ENCODE data around the gene PRKX.

PRKX gene

DNA sequence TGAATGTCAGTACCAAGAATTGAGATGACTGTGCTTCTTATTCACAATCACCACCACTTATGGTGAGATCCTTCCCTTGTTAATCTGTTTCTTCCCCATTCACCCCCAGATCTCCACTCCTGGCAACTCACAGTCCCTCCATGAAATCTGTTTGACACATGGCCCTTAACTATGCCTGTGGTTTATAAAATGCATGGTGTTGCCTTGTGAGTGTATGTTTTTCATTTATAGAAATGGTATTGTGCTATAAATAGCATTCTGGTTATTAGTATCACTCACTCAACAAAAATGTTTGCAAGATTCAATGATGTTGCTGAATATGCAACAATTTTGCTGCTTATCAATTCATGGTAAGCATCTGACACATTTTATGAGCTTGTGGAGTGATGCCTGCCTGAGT lies 131.0 kb downstream of the PRKX start:
- Histone ChIP-seq H3K27ac (ENCODE audit: low read depth, low read length) (no peak overlapping the region), H2AFZ (ENCODE audit: low read depth, low read length, severe bottlenecking) (no peak overlapping the region), H3F3A (ENCODE audit: insufficient read depth) (no peaks in the 10 kb centered on the region), H3K9me2 (replicated peaks; ENCODE audit: insufficient read depth, low read length) (no peaks in the 10 kb centered on the region), H3K4me3 (ENCODE audit: insufficient read depth, low read length, poor library complexity, severe bottlenecking) (no peak overlapping the region), H3K27me3 (ENCODE audit: low read length) (no peaks in the 10 kb centered on the region), H3K4me2 (ENCODE audit: low read depth, low read length, poor library complexity, severe bottlenecking) (no peak overlapping the region), H3K9ac (ENCODE audit: low read length) (no peak overlapping the region), H3K36me3 (ENCODE audit: low read length) (no peaks in the 10 kb centered on the region), H4K20me1 (ENCODE audit: low read depth, low read length) (no peaks in the 10 kb centered on the region), H3K9me3 (ENCODE audit: insufficient read depth, low read length) (no peaks in the 10 kb centered on the region), H3K79me2 (ENCODE audit: insufficient read depth, low read length) (no peaks in the 10 kb centered on the region)
- TF ChIP-seq EZH2phosphoT487 (conservative IDR thresholded peaks at IDR 0.05; ENCODE audit: low read length) = no peak
- TF ChIP-seq, protein P1, sequence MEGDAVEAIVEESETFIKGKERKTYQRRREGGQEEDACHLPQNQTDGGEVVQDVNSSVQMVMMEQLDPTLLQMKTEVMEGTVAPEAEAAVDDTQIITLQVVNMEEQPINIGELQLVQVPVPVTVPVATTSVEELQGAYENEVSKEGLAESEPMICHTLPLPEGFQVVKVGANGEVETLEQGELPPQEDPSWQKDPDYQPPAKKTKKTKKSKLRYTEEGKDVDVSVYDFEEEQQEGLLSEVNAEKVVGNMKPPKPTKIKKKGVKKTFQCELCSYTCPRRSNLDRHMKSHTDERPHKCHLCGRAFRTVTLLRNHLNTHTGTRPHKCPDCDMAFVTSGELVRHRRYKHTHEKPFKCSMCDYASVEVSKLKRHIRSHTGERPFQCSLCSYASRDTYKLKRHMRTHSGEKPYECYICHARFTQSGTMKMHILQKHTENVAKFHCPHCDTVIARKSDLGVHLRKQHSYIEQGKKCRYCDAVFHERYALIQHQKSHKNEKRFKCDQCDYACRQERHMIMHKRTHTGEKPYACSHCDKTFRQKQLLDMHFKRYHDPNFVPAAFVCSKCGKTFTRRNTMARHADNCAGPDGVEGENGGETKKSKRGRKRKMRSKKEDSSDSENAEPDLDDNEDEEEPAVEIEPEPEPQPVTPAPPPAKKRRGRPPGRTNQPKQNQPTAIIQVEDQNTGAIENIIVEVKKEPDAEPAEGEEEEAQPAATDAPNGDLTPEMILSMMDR (IDR thresholded peaks at IDR 0.05; ENCODE audit: insufficient read depth, low read length, poor library complexity, severe bottlenecking) = no peak

DNA sequence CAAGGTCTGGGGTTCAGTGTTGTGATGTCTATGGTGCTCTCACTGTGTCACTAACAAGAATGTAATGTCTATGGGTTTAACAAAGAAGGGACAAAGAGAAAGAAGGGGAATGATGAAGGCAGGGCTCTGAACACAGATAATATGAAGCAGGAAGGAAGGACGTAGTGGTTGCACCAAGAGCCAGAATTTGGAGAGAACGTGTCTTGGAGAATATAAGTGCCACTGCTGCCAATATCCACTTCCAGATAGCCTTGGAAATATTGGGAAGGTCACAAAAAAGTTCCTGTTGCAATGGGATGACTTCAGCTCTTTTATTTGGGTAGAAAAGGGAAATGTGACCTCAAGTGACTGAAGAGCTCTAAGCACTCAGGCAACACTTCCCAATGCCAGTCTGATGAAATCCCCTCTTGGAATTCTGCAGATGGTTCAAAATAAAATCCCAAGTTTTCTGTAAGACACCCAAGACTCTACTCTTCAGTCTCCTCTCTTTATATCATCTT lies 131.8 kb downstream of the PRKX start:
- H3K79me2 ChIP-seq (ENCODE audit: insufficient read depth, low read length) = no peaks in the 10 kb centered on the region
- H3K9me3 ChIP-seq (ENCODE audit: insufficient read depth, low read length) = no peaks in the 10 kb centered on the region
- H3K27me3 ChIP-seq (ENCODE audit: low read length) = no peaks in the 10 kb centered on the region
- H2AFZ ChIP-seq (ENCODE audit: low read depth, low read length, severe bottlenecking) = no peak overlapping the region
- H3K4me3 ChIP-seq (ENCODE audit: insufficient read depth, low read length, poor library complexity, severe bottlenecking) = no peak overlapping the region
- no peaks in the 10 kb centered on the region for H4K20me1 ChIP-seq (ENCODE audit: low read depth, low read length)
- no peak overlapping the region for H3K4me2 ChIP-seq (ENCODE audit: low read depth, low read length, poor library complexity, severe bottlenecking)
- no peak overlapping the region for H3K27ac ChIP-seq (ENCODE audit: low read depth, low read length)
- TF ChIP-seq, protein P1 (IDR thresholded peaks at IDR 0.05; ENCODE audit: insufficient read depth, low read length, poor library complexity, severe bottlenecking) = no peak
- TF ChIP-seq EZH2phosphoT487 (conservative IDR thresholded peaks at IDR 0.05; ENCODE audit: low read length) = no peak
- no peaks in the 10 kb centered on the region for H3K36me3 ChIP-seq (ENCODE audit: low read length)
- no peaks in the 10 kb centered on the region for H3K9me2 ChIP-seq (replicated peaks; ENCODE audit: insufficient read depth, low read length)
- no peak overlapping the region for H3K9ac ChIP-seq (ENCODE audit: low read length)
- no peaks in the 10 kb centered on the region for H3F3A ChIP-seq (ENCODE audit: insufficient read depth)

DNA sequence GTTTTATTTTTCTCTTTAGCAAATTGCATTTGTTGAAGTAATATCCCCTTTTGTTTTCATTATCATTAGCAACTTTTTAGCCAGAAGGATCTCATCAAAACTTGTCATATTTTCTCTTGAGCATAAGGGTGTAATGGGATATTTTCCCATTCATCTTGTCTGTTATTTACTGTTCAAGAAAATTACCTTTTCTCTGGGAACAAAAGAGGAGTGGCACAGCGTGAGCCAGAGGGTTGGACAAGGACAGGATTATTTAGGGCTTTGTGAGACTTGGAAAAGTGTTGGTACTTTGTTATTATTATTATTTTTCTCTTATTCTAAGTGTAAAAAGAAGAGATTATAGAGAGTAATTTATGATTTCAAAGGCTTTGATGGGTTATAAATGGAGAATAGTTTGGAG lies 135.9 kb downstream of the PRKX start:
- no peaks in the 10 kb centered on the region for H3K79me2 ChIP-seq (ENCODE audit: insufficient read depth, low read length)
- H3F3A ChIP-seq (ENCODE audit: insufficient read depth) = no peaks in the 10 kb centered on the region
- H3K4me2 ChIP-seq (ENCODE audit: low read depth, low read length, poor library complexity, severe bottlenecking) = no peak overlapping the region
- no peaks in the 10 kb centered on the region for H3K27me3 ChIP-seq (ENCODE audit: low read length)
- no peaks in the 10 kb centered on the region for H3K9me2 ChIP-seq (replicated peaks; ENCODE audit: insufficient read depth, low read length)
- H3K9ac ChIP-seq (ENCODE audit: low read length) = no peak overlapping the region
- H4K20me1 ChIP-seq (ENCODE audit: low read depth, low read length) = no peaks in the 10 kb centered on the region
- no peak overlapping the region for H3K27ac ChIP-seq (ENCODE audit: low read depth, low read length)
- H3K9me3 ChIP-seq (ENCODE audit: insufficient read depth, low read length) = no peaks in the 10 kb centered on the region
- TF ChIP-seq EZH2phosphoT487 (conservative IDR thresholded peaks at IDR 0.05; ENCODE audit: low read length) = no peak
- TF ChIP-seq, protein P1 (IDR thresholded peaks at IDR 0.05; ENCODE audit: insufficient read depth, low read length, poor library complexity, severe bottlenecking) = no peak
- H3K4me3 ChIP-seq (ENCODE audit: insufficient read depth, low read length, poor library complexity, severe bottlenecking) = no peak overlapping the region
- no peaks in the 10 kb centered on the region for H3K36me3 ChIP-seq (ENCODE audit: low read length)
- H2AFZ ChIP-seq (ENCODE audit: low read depth, low read length, severe bottlenecking) = no peak overlapping the region

All from SU-DHL-6 (cell line).